IMR-90 (cell line): ENCODE data around the gene KCNJ6. TPM values are rescaled to one million over a fixed set of nuclear protein-coding genes. Genes with fewer than 3 reads are reported as not detected.

Source experiments
- ATAC-seq: fragments of 200-7000 bp; cut with Tn5 transposase; 2 replicates; pipeline ENCODE4 v1.9.1; 2020; ENCODE audit warnings: low read depth, mild to moderate bottlenecking, moderate library complexity
- BruUV-seq: library from RNA; stranded (reverse); fragments of 400-500 nt; replicated peaks from 2 replicates; lab custom pipeline; 2021; lab: Mats Ljungman, UMichigan
- CTCF ChIA-PET: fragments of 300-600 bp; formaldehyde crosslinking; extraction: SDS; loops from one replicate; lab custom pipeline; 2021; ENCODE audit warnings: antibody characterized with exemption; lab: Yijun Ruan, JAX
- POLR2A ChIA-PET: fragments of 300-600 bp; sonication (Branson Sonifier 250); formaldehyde crosslinking; loops from one replicate; lab custom pipeline; 2022; ENCODE audit warnings: antibody characterized with exemption; ENCODE audit not compliant: unreplicated experiment; lab: Charles Lee
- DNase-seq: peaks from one replicate; pipeline ENCODE4 v3.0.0; 2013
- H2AFZ ChIP-seq: replicated peaks from 2 replicates; pipeline ENCODE3; 2013; ENCODE audit warnings: low read length, mild to moderate bottlenecking; ENCODE audit not compliant: poor library complexity
- H2AK5ac ChIP-seq: 2 replicates; pipeline ENCODE4 v1.6.1; 2013; ENCODE audit warnings: low read depth, low read length, inconsistent platforms
- H2AK9ac ChIP-seq: replicated peaks from 2 replicates; pipeline ENCODE3; 2013; ENCODE audit warnings: mild to moderate bottlenecking, low read depth, low read length, moderate library complexity; ENCODE audit not compliant: poor library complexity
- H2BK120ac ChIP-seq: 2 replicates; pipeline ENCODE4 v1.6.1; 2013; ENCODE audit warnings: low read depth, low read length, inconsistent platforms
- H2BK15ac ChIP-seq: 3 replicates; pipeline ENCODE4 v1.6.1; 2013; ENCODE audit warnings: low read depth, low read length, inconsistent platforms
- H2BK20ac ChIP-seq: 2 replicates; pipeline ENCODE4 v1.6.1; 2013; ENCODE audit warnings: low read depth, mild to moderate bottlenecking, inconsistent platforms, low read length, moderate library complexity
- H2BK5ac ChIP-seq: 2 replicates; pipeline ENCODE4 v1.6.1; 2013; ENCODE audit warnings: mild to moderate bottlenecking, low read depth, low read length, inconsistent platforms; ENCODE audit not compliant: poor library complexity, severe bottlenecking
- H3K14ac ChIP-seq: replicated peaks from 2 replicates; pipeline ENCODE4 v1.6.1; 2013; ENCODE audit warnings: low read depth, low read length, inconsistent platforms
- H3K18ac ChIP-seq: 2 replicates; pipeline ENCODE4 v1.6.1; 2013; ENCODE audit warnings: low read depth, low read length, control low read depth
- H3K23ac ChIP-seq: 2 replicates; pipeline ENCODE4 v1.6.1; 2013; ENCODE audit warnings: low read depth, low read length, inconsistent platforms
- H3K27ac ChIP-seq: 2 replicates; pipeline ENCODE4 v1.5.1; 2013; ENCODE audit warnings: mild to moderate bottlenecking, control low read depth, low read length; ENCODE audit not compliant: insufficient read depth
- H3K27me3 ChIP-seq: 2 replicates; pipeline ENCODE4 v1.6.1; 2013; ENCODE audit warnings: low read length; ENCODE audit not compliant: control insufficient read depth, insufficient read depth
- H3K36me3 ChIP-seq: 2 replicates; pipeline ENCODE4 v1.6.1; 2013; ENCODE audit warnings: low read length, mixed read lengths; ENCODE audit not compliant: control insufficient read depth, insufficient read depth
- H3K4ac ChIP-seq: 2 replicates; pipeline ENCODE4 v1.6.1; 2013; ENCODE audit warnings: low read depth, low read length, inconsistent platforms
- H3K4me1 ChIP-seq: 2 replicates; pipeline ENCODE4 v1.6.1; 2013; ENCODE audit warnings: low read length, mixed read lengths; ENCODE audit not compliant: control insufficient read depth, insufficient read depth
- H3K4me2 ChIP-seq: 2 replicates; pipeline ENCODE4 v1.6.1; 2013; ENCODE audit warnings: low read depth, mild to moderate bottlenecking, control low read depth, low read length, moderate library complexity
- H3K4me3 ChIP-seq: 2 replicates; pipeline ENCODE4 v1.5.1; 2013; ENCODE audit warnings: low read depth, mild to moderate bottlenecking, control low read depth, low read length, moderate library complexity; ENCODE audit not compliant: insufficient read depth
- H3K56ac ChIP-seq: 2 replicates; pipeline ENCODE4 v1.6.1; 2013; ENCODE audit warnings: low read length, inconsistent platforms; ENCODE audit not compliant: insufficient read depth; ENCODE audit errors: extremely low read depth
- H3K79me1 ChIP-seq, 2 experiments: 2 replicates each; pipeline ENCODE4 v1.6.1; 2013; ENCODE audit warnings: low read length in 2 of 2, inconsistent platforms in 1 of 2, low read depth in 1 of 2
- H3K9ac ChIP-seq: 2 replicates; pipeline ENCODE4 v1.6.1; 2013; ENCODE audit warnings: low read depth, low read length, control low read depth
- H3K9me1 ChIP-seq: 2 replicates; pipeline ENCODE4 v1.6.1; 2013; ENCODE audit warnings: low read length, inconsistent platforms; ENCODE audit not compliant: insufficient read depth
- H3K9me3 ChIP-seq: 2 replicates; pipeline ENCODE4 v1.6.1; 2013; ENCODE audit warnings: low read length; ENCODE audit not compliant: control insufficient read depth, insufficient read depth
- H4K20me1 ChIP-seq: 2 replicates; pipeline ENCODE4 v1.6.1; 2013; ENCODE audit warnings: low read length, inconsistent platforms; ENCODE audit not compliant: insufficient read depth
- H4K5ac ChIP-seq: 2 replicates; pipeline ENCODE4 v1.6.1; 2013; ENCODE audit warnings: mild to moderate bottlenecking, low read depth, low read length, control low read depth
- H4K8ac ChIP-seq, 2 experiments: 2 replicates each; pipeline ENCODE4 v1.6.1; 2013; ENCODE audit warnings: low read depth in 2 of 2, low read length in 2 of 2, control low read depth in 1 of 2, inconsistent platforms in 1 of 2
- H4K91ac ChIP-seq: 2 replicates; pipeline ENCODE4 v1.6.1; 2013; ENCODE audit warnings: low read depth, low read length, inconsistent platforms; ENCODE audit not compliant: insufficient read depth
- CEBPB ChIP-seq: IDR thresholded peaks from 2 replicates; pipeline ENCODE4 v1.6.1; 2012; ENCODE audit warnings: low read depth, low read length, improper control_type of control experiment
- RCOR1 ChIP-seq: IDR thresholded peaks from 2 replicates; pipeline ENCODE4 v1.6.1; 2012; ENCODE audit warnings: mild to moderate bottlenecking, low read length, improper control_type of control experiment; ENCODE audit not compliant: insufficient replicate concordance
- WGBS, 2 experiments: methylation state at CpG; one replicate each; pipeline versions ENCODE4 v1.1.5 to v1.1.7; 2013; ENCODE audit warnings: missing lambda C conversion rate in 2 of 2; ENCODE audit not compliant: insufficient read length in 1 of 2; ENCODE audit errors: extremely low coverage in 2 of 2; 5-methylcytosine and 5-hydroxymethylcytosine counted together
- dilution Hi-C: fragments of 300-500 bp; cut with HindIII; formaldehyde crosslinking; loops from one replicate; pipeline ENCODE4 v1.14.3; 2018; ENCODE audit warnings: low sequenced_read_pairs; ENCODE audit not compliant: unreplicated experiment
- in situ Hi-C: fragments of 300-500 bp; cut with MboI; formaldehyde crosslinking; loops from 3 replicates; pipeline ENCODE4 v1.14.3; 2019; ENCODE audit warnings: low sequenced_read_pairs, inconsistent platforms, mixed read lengths
- intact Hi-C: fragments of 100-400 bp; cut with micrococcal nuclease; formaldehyde crosslinking; loops from 2 replicates; pipeline ENCODE4 v1.10.0; 2022
- polyA plus RNA-seq, 3 experiments: library from polyadenylated mRNA; depleted of rRNA; stranded (reverse); fragments of >200 nt; gene quantifications; 2 replicates each; pipeline ENCODE4 v1.2.3, GENCODE V29; 2012; ENCODE audit warnings: low replicate concordance in 1 of 3
- total RNA-seq: library from RNA; depleted of rRNA; stranded (reverse); fragments of >200 nt; gene quantifications from 2 replicates; pipeline ENCODE4 v1.2.3, GENCODE V29; 2012

Gene KCNJ6
- total and polyA plus RNA-seq, 2 of the 4 experiments (the other 2 are of a cell fraction): under 0.01 to 0.02 TPM

GRCh38 chr21:37811711-37812110 lies 104.5 kb downstream of the KCNJ6 start:
- peaks cover 3% of the 10 kb centered on the region for H3K4me1 ChIP-seq
- dilution Hi-C loops: no loop called here

More at GRCh38 chr21:37811711-37812110, 104.5 kb downstream of the KCNJ6 start:
- POLR2A ChIA-PET: no interaction called here
- Histone ChIP-seq H4K91ac (no peak overlapping the region), H3K36me3 (no peaks in the 10 kb centered on the region), H3K56ac (no peak overlapping the region), H3K14ac (no peak overlapping the region), H3K4me2 (no peak overlapping the region), H3K79me1 (no peaks in the 10 kb centered on the region), H3K9me3 (peaks cover 2% of the 10 kb centered on the region; the same call in 1 of the 2 replicates), H2BK20ac (no peak overlapping the region), H3K27me3 (0 out of 2 replicates have a peak, but pooled peaks cover 1% of the 10 kb centered on the region), H2BK15ac (no peak overlapping the region), H3K9me1 (no peaks in the 10 kb centered on the region), H2AK5ac (no peak overlapping the region), H3K18ac (no peak overlapping the region), H2BK120ac (no peak overlapping the region), H2AK9ac (no peak overlapping the region), H3K9ac (no peak overlapping the region), H3K4me3 (no peak overlapping the region), H3K27ac (no peak overlapping the region), H2AFZ (no peak overlapping the region), H2BK5ac (no peak overlapping the region), H4K20me1 (no peaks in the 10 kb centered on the region), H4K5ac (no peak overlapping the region), H3K23ac (no peak overlapping the region), H3K4ac (no peak overlapping the region), H4K8ac (no peak overlapping the region)
- BruUV-seq: no TSS peak
- ATAC-seq (peak; percentile 40), DNase-seq (peak; percentile 38)
- CTCF ChIA-PET: interaction anchor here (0.8 to 0.9 kb wide), 3 partner anchors 8 to 44 kb away, joined by 3 to 5 read pairs (median 3); no protein-coding TSS in a partner anchor
- in situ Hi-C loops: no loop called here
- WGBS, 2 experiments: no CpG with 5 or more reads among the region's 2 CpGs
- intact Hi-C loops: no loop called here
- TF ChIP-seq RCOR1 (no peak), CEBPB (peak; percentile 64)
